Activated CD8-positive, alpha-beta memory T cell treated with anti-CD3 and anti-CD28 coated beads for 1 hour (primary cell): ENCODE measurements around the gene AREL1.

Source experiments
- DNase-seq, 2 donors: peaks; one replicate each; pipeline ENCODE4 v3.0.0-alpha.2; 2020; ENCODE audit warnings: low read depth in 1 of 2; ENCODE audit errors: extremely low read depth in 1 of 2

AREL1 gene

DNA sequence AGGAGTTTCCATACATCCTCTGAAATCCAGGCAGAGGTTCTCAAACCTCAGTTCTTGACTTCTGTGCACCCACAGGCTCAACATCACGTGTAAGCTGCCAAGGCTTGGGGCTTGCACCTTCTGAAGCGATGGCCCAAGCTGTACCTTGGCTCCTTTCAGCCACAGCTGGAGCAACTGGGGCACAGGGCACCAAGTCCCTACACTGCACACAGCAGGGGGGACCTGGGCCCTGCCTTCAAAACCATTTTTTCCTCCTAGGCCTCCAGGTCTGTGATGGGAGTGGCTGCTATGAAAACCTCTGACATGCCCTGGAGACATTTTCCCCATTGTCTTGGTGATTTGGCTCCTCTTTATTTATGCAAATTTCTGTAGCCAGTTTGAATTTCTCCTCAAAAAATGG is 10.6 kb downstream of the AREL1 start:
- DNase-seq = no peak

DNA sequence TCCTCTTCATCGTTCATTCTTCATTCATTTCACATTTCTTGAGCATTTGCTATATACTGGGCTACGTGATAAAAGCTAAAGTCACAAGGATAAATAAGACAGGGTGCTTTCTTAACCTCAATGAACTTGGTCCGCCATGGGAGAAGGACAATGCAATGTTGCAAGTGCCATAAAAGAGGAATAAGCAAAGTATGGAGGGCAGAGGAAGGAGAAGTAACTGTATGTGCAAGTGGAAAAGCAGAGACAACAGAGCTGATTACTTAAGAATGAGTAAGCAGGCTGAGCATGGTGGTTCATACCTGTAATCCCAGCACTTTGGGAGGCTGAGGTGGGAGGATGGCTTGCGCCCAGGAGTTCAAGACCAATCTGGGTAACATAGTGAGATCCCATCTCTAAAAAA is 14.4 kb downstream of the AREL1 start:
- DNase-seq = no peak

DNA sequence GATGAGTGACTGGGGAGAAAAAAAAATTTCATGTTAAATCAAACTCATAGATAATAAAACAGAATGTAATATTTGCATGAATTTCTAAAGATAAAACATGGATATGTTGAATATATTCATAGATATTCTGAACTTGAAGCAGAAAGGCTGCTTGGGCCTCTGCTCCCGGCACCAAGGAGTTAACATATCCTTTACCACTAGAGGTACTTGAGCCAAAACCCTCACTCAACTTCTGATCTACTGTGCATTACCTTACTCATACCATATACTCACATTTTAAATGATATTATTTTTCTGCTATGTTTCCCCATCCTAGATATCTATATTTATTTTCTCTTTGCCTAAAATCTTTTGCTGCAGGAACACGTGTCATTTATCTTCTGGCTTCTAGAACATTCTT is 14.9 kb downstream of the AREL1 start:
- DNase-seq = no peak

DNA sequence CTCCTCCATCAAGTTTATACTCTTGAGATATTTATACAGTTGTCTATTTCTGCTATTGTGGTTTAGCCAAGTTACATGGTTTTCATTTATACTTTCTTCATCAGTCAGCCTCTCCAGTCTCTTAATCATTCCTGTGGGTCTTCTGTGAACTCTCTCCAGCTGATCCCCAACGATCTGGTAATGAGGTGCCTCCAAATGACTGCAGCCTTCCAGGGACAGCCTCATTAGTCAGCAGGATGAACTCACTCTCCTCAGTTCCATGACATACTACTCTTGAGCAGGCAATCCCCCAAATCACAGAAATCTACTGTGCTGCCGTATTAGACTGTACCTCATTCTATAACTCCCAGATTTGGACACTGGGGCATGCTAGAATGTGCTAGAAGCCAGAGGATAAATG is 15.3 kb downstream of the AREL1 start:
- DNase-seq = no peak

DNA sequence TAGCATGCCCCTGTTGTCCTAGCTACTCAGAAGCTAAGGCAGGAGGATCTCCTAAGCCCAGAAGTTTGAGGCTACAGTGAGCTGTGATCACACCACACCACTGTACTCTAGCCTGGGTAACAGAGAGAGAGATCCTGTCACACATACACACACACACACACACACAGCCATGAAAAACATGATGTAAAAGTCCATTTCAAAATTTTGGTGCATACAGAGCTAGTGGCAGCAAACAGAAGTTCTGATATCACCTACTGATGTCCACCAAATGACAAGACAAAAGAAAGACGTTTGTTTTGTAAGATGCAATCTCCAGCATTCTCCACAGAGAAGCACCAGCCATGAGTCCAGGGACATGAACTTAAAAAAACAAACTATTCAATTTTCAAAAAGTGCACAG is 15.9 kb downstream of the AREL1 start:
- DNase-seq = no peak

DNA sequence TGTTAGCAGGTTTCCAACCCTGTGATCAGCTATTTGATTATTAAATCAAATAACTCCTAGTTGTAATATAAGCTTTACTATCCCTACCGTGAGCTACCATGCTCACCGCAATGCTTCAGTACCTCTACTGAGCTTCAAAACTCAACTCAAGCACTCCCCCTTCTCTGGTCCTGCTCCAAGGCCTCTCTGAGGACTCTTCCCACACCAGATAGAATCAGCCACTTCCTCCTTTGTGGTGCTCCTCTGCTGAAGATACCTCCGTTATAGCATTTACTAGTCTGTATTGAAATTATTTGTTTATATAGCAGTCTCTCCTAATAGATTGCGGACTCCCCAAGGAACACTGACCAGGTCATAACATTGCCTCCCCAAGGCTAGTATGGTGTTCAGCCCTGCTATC is 17.5 kb downstream of the AREL1 start:
- no peak for DNase-seq

DNA sequence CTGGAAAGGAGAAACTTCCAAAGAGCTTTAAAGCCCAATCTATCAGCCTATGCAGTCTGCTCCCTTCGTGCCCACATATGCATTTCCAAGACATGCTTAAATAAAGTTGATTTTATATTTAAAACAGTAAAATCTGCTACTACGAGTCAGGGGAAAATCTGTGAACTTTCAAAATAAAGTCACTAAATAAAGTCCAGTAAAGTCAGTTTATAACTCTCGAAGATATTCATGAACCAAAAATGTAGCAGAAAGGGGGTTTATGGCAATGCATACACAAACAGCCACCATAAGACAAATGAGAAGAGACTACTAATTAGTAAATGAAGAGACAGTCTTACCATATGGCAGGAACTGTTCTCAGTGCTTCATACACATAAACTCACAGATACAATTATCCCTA is 19.7 kb downstream of the AREL1 start:
- no peak for DNase-seq

DNA sequence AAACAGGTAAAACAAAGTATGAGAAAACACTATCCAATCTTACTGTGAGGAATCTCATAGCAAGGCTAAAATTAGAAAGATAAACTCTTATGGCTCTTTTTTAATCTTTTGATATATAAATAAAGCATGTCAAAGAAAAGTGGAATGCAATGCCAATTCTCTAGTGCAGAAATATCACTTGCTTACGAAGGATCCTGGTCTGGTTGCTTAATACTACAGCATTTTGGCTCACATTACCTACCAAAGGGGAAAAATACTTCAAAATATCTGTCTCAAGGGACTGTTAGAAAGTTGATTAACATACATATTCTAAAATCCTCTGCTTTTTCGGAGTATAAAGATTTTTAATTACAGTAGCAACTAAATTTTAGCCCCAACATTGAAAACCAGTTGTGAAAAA is 21.4 kb downstream of the AREL1 start:
- no peak for DNase-seq

DNA sequence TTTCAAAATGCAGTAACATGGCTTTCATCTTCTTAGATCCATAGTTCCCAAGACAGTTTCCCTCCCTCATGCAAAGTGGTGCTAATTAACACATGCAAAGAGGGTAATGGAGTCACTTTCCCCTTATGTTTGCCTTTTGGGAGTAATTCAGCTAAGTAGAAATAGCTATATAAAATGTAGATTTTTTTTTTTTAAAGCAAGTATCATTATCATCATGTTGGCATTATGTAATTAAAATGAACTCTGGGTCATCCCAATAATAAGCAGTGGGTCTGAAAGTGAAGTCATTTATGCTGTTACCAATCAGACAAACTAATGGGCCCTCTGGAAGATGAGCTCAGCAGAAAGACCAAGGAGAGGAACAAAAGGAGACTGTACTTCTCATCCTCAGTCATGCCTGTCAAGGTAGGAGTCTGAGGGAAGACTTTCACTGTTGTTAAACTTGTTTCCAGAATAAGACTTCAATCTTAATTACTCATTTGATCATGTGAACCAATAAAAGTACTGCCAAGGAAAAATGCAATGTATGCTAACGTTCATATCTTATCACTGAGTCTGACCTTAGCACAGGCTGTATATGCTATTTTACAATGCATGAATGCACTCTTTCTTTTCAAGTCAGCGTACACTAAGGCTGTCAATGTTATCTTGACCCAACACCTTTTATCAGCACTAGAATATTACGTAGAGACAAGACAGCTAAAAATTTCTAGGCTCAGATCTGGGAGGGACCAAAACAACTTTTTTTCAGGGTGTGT is 26.8 kb downstream of the AREL1 start:
- no peak for DNase-seq

DNA sequence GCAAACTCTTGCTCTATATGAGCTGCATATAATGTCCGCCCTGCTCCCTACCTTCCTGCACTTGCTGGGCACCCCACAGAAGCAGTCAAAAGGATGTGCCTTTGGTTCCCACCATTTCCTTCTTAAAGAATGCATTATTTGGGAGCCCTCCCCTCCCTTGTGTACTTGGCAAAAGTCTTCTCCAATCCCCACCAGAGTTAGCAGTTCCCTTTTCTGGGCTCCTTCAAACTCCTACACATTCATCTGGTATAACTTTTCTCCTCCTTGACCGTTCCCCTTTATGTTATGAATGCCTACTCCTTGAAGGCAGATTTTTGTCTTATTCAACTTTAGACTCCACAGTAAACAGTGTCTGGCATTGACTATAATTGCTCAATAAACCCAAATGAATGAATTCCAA is 27.8 kb downstream of the AREL1 start:
- no peak for DNase-seq

DNA sequence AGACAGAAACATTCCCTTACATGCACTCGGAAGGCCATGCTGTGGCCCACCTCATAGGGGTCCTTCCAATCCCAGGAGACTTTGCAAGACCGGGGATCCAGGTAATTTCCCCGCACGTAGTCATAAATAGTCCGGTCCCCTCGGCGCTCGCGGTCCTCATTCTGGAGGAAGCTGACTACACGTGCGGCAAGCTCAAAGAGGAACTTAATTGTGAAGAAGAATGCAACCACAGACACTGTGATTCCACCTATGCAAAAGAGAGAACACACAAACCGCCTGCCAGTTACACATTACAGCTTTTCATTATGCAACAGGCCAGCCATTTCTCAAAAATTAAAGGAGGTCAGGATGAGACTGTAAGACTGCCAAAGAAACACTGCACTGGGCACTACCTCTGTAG is 28.4 kb downstream of the AREL1 start:
- DNase-seq = no peak

DNA sequence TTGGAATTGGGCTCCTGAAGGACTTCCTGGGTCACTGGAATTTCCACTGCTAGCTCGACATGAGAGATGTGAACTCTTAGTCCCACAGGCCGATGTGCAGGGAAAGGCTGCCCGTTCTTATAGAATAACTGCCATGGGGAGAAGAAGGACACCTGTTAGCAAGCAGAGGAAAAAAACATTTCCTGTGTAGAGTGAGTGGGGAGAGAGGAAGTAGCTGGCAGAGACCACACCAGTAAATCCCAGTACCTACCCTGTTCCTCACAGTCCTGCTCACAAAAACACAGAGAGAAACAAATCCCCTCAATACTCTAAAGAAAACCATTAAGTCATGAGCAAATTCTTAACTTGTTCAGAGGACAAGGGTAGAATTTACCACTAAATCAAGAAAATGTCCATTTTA is 29.5 kb downstream of the AREL1 start:
- no peak for DNase-seq

DNA sequence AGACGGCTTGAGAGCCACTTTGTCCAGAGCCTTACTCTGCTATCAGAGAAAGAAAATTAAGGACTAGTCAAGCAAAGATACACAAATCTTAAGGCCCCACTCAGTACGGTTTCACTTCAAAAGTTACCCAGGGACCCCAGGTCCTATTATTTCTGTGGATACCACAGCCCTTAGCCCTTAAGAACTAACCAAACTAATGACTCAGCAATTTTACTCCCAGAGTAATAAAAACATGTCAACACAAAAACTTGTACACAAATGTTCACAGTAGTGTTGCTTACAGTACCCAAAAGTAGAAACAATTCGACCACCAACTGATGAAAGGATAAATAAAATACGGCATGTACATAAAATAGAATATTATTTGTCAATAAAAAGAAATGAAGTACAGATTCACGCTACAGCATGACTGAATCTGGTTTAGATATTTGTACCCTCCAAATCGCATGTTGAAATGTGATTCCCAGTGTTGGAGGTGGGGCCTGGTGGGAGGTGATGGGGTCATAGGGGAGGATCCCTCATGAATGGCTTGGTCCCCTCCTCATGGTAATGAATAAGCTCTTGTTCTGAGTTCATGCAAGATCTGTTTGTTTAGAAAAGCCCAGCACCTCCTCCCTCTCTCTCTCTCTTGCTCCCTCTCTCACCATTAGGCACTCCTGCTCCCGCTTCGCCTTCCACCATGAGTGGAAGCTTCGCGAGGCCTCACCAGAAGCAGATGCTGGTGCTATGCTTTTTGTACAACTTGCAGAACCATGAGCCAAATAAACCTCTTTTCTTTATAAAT is 30.5 kb downstream of the AREL1 start:
- DNase-seq = no peak

DNA sequence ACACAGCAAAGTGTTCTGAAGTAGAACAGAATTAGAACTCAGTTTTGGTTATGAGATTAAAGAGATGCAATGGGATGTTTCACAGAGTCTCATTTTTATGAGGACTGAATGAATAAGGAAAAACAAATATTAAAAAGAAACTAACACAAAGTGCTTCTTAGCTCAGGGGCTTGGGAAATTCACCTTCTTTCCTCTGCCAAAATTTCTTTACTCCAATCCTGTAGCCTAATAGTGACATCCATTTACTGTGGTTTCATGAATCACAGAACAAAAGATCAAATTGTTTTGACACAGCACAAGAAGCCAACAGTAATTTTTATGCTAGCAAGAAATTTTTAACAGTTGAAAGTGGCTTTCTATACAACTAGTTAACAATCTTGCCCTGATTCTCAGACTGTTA is 37.7 kb downstream of the AREL1 start:
- no peak for DNase-seq

DNA sequence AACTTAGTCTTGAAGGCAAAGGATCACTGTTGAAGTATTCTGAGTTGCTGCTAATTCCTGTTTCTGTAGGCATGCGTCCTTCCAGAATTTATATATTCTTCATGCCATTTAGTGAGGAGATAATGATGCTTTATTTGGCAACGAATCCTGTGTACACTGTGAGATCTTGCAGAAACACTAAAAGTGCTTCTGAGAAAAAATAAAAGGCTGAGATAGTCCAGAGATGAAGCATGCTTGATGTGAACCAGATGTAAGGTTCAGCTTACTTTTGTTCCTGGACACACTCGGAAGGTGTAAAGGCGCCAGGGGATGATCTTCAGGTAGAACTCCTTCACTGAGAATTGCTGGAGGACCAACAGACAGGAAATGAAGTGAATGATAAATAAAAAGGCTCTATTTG is 39.1 kb downstream of the AREL1 start:
- DNase-seq = no peak

DNA sequence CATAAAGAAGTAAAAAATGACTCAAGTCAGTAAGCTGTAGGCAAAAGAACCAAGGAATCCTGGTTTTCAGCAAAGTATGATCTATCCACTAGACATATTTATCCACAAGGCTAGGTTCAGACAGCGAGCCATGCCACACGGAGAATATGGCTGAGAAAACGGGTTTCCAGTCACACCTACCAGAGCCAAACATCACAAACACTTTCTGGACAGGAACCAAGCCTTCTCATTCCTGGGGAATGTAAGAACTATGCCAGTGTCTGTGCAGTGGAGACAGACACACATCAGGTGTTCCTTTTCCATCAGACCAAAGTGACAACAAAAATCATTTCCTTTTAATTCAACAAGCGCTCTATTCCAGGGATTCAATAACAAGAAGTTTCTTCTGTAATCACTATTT is 41.1 kb downstream of the AREL1 start:
- DNase-seq = no peak

DNA sequence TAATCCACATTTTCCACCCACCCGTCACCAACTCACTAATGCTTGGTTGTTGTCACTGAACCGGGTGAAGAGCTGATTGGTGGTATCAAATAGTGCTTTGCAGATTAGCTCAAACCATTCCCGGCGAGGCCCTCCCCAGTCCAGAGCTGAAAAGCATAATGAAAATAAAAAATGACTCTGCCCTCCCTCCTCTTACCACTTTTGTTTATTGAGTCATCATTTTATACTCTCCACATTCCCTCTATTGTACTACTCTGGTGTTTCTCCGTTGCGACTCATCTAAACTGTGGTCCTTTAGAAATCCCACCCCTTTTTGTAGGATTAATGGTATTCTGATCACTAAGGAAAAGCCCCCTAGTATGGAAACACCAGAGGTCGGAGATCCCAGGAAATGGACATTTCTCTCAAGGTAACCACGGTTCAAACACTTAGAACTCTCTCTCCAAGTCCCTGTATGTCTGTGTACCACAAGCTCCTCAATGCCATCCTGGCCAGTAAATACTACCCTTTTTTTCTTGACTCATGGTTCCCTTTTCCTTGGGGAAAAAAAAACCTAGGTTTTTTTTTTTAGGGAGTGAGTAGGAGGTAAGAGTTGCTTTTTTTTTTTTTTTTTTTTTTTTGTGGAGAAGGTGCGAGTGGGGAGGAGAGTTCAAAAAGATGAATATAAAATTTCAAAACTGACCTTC is 42.0 kb downstream of the AREL1 start:
- no peak for DNase-seq

DNA sequence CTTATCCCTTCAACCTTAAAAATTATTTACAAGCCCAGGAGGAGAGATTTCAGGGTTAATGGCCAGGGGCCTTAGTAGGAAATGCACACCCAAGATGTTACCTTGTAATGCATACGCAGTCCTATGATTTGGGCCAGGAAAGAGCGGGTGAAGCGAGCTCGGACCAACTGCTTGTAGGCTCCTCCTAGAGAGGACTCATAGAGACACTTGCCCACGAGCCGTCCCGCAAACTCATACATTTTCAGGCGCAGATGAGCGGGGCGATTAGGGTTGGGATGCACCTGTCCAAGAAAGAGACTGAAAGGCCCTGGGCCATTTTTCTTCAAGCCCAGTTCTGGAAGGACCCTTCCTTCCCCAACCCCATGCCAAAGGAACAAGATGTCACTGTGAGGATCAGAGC is 43.0 kb downstream of the AREL1 start:
- no peak for DNase-seq

DNA sequence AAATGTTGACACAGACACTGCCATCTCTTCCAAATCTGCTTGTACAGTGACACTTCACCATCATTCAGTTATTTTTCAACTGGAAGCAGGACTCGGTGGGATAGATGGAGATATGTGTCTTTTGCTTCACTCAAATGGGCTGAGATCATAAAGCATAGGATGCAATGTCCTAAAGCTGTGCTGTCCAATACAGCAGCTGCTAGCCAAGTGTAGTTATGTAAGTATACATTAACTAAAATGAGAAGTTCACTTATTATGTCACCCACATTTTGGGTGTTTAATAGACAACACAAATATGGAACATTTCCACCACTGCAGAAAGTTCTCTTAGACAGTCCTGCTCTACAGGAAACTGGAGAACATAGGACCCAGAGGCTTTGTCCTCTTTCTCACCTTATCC is 43.6 kb downstream of the AREL1 start:
- no peak for DNase-seq

DNA sequence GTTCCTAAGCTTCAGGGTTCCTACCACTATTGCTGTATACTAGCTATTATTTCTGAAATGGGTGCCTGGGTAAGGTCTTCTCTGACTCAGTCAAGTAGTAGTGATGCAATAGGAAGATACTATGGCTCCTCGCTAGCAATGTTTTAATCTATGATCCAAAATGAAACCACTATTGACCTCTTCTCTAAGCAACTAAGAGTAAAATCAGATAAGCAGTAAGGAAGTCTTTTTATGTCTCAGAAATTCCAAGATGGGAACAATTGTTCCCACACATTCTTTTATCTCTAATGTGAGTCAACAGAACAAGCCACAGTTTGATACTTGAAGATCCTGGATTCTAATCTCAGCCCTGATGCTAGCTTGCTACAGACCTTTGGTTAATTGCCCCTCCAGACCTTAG is 45.1 kb downstream of the AREL1 start:
- DNase-seq = no peak

DNA sequence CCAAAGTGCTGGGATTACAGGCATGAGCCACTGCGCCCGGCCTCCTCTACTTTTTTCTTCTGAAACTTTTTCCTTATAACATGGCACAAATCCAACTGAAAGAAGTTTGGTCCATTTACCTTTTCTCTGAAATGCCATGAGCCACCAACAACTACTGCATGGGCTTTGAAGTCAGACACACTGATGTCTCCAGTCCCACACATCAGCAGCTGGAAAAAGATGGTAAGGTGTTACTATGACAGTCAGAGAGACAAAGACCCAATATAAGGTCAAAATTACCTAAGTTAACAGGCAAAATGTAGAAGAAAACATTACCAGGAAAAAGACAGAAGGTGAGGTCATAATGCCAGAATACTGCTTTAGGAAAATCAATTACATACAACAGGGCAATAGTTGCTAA is 48.2 kb downstream of the AREL1 start:
- DNase-seq = no peak

DNA sequence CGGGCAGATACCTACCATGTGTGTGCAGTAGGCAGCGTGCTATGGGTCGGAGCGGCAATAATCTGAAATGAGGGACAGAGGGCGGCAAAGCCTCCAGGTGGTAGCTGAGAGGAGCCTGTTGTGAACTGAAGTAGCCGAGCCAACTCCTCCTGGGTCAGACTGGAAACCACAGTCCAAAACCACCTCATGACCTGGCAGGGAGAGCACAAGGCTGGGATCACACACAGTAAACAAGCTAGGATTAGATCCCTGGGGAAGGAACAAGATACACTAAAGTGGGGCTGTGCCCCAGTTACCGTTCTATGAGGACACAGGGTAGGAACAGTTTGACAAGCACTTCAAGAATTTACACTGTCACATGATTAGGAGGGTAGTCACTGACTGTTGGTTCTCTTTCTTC is 49.0 kb downstream of the AREL1 start:
- DNase-seq = no peak
